Left kidney (tissue), 2 donors: Measurements from ENCODE around the gene TRPC4AP. TPM values are rescaled to one million over a fixed set of nuclear protein-coding genes. Genes with fewer than 3 reads are reported as not detected.

Source experiments
- DNase-seq: peaks from one replicate; pipeline ENCODE4 v3.0.0-alpha.2; 2013
- polyA plus RNA-seq: library from polyadenylated mRNA; unstranded; fragments of 120-200 nt; gene quantifications from one replicate; pipeline ENCODE4 v1.2.1, GENCODE V29; 2013; ENCODE audit not compliant: insufficient read length

The TRPC4AP gene
- polyA plus RNA-seq, 1 donor: 70.6 TPM

- no peak for DNase-seq
Measured at GRCh38 chr20:34989118-34989517, 103.5 kb downstream of the TRPC4AP start.

GRCh38 chr20:34988191-34988540 is 104.4 kb downstream of the TRPC4AP start:
- no peak for DNase-seq

- DNase-seq: no peak
Measured at GRCh38 chr20:34987288-34988190, 105.1 kb downstream of the TRPC4AP start.

GRCh38 chr20:34986311-34987287 is 106.0 kb downstream of the TRPC4AP start:
- DNase-seq: no peak

- DNase-seq: no peak
Measured at GRCh38 chr20:34985461-34986310, 106.9 kb downstream of the TRPC4AP start.

DNA sequence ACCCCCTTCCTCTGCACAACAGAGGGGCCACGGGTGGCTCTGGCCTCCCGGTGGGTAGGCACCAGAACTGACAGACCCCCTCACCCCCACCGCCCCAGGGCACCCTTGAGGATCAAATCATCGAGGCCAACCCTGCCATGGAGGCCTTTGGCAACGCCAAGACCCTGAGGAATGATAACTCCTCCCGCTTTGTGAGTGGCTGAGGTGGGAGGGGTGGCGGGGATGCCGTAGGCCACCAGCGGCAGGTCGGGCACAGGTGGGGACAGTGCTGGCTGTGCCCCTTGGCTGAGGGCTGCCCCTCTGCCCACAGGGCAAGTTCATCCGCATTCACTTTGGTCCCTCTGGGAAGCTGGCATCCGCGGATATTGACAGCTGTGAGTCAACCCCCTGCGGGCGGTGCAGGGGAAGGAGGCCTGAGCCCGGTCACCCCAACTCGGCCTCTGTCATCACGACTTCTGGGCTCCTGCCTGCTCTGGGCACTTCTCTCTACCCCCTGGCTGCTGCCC is 107.8 kb downstream of the TRPC4AP start:
- DNase-seq: no peak

- DNase-seq: no peak
Measured at GRCh38 chr20:34983995-34984735, 108.4 kb downstream of the TRPC4AP start.

DNA sequence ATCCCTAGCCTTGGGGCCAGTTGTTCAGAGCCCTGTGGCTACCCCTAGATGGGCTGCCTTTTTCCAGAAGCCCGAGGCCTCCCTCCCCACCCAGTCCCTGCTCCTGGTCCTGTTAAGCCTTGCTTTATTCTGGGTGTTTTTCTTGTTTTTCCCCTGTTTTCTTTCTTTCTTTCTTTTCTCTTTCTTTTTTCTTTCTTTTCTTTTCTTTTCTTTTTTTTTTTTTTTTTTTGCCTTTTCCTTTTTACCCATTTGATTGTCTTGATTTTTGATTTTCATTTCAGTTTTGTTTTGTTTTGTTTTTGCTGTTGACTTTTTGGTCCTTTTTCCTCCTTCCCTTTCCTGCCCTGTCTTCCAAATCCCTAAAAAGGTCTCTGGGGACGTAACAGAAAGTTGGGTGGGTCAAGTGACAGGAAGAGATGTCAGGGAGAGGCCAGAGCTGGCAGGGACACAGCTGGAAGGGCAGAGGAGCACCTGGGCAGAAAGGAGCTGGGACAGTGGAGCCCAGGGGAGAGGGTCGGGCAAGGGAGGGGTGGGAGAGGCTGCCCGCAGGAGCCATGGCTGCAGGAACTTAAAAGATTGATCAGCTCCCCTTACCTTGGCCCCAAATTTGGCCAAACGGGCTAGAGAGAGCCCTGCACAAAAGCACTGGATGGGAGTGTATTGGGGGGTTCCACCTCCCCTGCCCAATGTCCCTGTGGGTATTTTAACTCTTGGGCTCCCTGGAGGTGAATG is 109.4 kb downstream of the TRPC4AP start:
- DNase-seq: no peak

- DNase-seq: no peak
Measured at GRCh38 chr20:34982270-34983088, 110.1 kb downstream of the TRPC4AP start.

- DNase-seq: no peak
Measured at GRCh38 chr20:34980543-34981233, 111.9 kb downstream of the TRPC4AP start.

GRCh38 chr20:34979366-34980153 is 113.0 kb downstream of the TRPC4AP start:
- no peak for DNase-seq

DNA sequence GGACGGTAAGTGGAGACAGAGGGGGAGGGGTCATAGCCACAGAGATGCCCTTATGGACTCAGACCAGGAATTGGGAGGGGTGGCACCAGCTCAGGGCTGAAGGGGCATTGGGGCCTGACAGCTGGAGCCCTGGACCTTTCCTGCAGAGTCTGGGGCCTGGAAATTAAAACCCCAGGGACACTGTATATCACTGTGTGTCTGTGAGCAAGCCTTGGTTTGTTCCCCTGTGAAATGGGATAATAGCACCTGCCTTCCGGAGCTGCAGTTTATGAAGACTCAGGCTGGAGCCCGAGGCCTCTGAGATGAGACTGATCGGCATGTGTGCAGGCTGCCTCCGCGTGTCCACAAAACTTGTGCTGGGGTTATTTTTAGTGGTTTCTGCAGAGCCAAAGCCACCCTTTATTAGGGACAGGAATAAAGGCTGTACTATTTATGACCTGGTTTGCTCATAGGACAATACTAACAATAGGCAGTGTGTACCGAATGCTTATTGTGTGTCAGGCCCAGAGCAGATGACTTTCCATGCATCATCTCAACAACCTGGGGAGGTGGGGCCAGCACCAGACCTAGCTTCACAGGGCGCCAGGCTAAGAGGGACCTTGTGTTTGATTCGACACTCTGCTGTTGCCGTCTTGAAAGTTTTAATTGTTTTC is 114.4 kb downstream of the TRPC4AP start:
- no peak for DNase-seq

GRCh38 chr20:34977365-34978091 is 115.1 kb downstream of the TRPC4AP start:
- DNase-seq: no peak

DNA sequence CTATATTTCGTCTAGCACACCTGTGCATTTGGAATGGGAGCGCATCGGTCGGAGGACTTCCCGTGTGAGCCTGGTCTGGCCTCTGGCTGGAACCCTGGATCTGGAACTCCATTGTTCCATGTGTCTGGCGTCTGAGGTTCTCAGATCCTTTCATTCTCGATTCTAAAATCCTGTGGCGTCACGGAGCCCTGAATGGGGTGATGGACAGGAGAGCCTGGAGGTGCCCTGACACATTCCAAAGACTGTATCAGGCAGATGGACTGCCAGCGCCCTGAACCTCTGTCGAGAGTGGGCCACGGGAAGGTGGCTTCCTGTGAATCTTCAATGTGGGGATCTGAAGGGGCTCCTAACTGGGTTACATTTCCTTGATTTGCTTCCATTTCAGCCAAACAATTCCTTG is 116.3 kb downstream of the TRPC4AP start:
- no peak for DNase-seq

DNA sequence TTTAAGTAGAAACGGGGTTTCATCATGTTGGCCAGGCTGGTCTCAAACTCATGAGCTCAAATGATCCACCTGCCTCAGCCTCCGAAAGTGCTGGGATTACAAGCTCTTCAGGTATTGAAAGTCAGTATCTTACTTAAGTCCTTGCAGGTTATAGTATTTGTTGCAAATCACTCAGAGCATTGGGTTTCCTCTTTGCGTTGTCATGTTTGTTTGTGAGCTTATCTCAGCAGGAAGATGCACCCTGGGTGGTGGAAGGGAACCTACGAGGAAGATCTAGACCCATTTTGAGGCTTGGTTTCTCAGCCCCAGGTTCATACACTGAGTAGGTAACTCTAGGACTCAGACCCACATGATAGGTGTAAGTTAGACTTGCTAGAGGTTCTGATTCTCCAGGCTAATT is 118.4 kb downstream of the TRPC4AP start:
- DNase-seq: no peak

- no peak for DNase-seq
Measured at GRCh38 chr20:34971561-34972235, 120.9 kb downstream of the TRPC4AP start.
